GM19467 (cell line): ENCODE measurements around the gene BMP8A.
"Not testable (repeated sequence)": the region's sequence is repeated elsewhere in the genome, so short reads cannot be mapped to it uniquely, and the experiment has no call there.

ENCODE experiments used
- ATAC-seq: cut with Tn5 transposase; IDR thresholded peaks from one replicate; pipeline ENCODE4 v1.9.1; 2021; ENCODE audit warnings: mild to moderate bottlenecking, moderate library complexity; ENCODE audit not compliant: unreplicated experiment

The BMP8A gene

DNA sequence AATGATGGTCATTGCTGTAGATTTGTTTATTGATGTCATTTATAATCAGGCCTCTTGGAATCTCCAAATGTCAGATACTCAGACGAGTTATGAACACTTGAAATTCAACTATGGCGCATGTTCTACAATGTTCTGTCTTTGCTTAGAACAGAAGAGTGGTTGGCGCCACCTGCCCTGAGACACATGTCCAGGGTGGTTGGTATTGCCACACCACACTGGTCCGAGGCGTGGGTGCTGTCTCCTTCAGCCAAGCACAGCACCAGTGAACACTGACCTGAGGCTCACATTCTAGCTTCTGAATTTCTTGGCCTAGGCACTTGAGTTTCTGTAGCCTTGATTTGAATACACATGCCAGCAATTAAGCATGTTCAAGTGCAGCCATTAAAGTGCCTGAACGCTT, 10.1 kb upstream of the BMP8A start:
- no peak for ATAC-seq

DNA sequence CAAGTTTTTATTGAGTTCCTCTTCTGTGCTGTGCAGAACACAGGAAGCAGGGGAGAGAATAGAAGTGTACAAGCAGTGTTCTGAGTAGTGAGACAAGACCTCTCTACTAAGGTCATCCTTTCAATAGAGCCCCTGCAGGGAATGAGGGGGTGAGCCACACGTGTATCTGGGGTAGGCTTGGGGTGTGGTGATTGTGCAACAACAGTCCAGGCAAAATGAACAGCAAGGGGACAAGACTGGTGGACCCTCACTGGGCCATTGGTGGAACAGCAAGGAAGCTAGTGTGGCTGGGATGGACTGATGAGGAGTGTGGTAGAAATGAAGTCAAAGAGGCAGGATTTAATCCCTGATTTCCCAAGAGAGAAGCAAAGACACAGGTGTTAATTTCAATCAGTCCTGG, 8.2 kb upstream of the BMP8A start:
- ATAC-seq = no peak

DNA sequence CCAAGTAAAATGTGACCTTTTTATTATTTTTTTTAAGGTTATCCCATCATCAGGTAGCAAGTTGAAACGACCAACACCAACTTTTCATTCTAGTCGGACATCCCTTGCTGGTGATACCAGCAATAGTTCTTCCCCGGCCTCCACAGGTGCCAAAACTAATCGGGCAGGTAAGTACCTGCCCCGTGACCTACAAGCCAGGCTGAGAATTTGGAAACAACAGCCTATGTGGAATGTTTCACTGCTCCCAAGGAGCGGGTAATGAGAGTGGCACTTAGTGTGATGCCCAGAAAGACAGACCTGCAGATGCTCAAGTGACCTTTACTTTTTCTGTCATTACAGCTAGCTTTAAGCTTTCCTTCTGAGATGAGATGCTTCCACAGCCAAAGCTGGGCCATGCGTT, 6.9 kb upstream of the BMP8A start:
- no peak for ATAC-seq

DNA sequence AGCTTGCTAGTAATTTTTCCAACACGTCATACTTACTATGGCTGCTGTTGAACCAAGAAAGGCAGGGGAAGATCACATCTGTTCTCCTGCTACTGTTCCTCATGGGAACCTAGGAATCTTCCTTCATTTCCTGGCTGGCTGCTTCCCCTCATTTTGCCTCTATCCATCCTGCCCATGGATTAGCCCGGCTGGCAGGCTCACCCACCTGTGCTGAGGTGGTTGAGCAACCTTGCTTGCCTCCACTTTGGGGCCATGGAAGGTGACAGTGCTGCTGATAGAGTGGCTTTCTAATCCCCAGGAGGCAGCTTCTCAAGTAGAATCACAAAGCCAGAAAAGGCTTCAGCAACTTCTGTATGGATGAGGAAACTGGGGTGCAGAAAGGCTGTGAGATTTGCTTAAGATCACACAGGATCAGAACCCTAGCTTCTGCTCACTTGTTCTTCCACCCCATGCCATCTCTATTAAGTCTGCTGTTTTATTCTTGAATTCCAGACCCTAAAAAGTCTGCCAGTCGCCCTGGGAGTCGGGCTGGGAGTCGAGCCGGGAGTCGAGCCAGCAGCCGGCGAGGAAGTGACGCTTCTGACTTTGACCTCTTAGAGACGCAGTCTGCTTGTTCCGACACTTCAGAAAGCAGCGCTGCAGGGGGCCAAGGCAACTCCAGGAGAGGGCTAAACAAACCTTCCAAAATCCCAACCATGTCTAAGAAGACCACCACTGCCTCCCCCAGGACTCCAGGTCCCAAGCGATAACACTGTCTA, 6.2 kb upstream of the BMP8A start:
- ATAC-seq = no peak

DNA sequence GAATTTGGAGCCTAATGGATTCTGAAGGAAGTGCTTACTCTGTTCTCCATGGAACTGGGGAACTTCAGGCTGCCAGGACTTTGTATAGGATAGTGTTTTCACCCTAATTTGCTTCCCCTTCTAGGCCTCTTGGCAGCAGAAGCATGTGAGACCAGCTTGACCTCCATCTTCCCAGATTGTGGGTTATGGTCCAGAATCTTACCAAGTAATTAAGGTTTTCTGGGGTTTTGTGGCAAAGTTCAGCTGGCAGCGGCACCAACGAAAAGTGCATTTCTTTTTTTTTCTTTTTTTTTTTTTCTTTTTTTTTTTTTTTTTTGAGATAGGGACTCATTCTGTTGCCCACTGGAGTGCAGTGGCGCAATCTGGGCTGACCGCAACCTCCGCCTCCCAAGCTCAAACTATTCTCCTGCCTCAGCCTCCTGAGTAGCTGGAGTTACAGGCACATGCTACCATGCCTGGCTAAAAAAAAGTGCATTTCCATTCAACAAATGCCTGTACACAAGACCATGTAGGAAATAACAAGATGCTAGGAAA, 3.4 kb upstream of the BMP8A start:
- no peak for ATAC-seq

DNA sequence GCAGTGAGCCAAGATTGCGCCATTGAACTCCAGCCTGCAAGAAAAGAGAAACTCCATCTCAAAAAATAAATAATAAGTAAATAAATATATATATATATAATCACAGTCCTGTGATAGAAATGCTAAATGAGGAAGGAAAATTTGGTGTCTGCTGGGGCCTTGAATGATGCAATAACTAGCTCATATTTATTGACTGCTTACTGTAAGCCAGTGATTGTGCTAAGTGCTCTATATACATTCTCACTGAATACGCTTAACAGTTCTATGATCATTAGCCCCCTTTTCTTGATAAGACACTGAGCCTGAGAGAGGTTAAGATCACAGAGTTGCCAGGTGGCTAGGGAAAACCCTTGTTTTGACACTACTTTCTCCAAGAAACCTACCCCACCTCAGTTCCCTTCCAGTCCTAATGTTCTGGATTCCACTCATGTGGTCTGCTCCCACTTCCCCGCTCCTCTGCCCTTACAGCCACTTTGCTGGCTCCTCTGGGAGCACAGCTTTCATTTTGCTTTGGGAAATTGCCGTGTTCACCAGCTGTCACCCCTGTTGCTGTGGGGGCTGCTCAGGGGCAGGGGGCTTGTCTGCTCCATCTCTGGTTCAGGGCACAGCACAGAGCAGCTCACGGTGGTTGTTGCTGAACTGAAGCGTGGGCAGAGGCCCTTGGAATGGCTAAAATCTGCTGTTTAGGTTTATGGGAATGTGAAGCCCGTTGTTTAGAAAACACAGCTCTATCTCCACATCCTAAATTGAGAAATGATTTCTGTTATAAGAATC, 2.5 kb upstream of the BMP8A start:
- ATAC-seq = no peak

DNA sequence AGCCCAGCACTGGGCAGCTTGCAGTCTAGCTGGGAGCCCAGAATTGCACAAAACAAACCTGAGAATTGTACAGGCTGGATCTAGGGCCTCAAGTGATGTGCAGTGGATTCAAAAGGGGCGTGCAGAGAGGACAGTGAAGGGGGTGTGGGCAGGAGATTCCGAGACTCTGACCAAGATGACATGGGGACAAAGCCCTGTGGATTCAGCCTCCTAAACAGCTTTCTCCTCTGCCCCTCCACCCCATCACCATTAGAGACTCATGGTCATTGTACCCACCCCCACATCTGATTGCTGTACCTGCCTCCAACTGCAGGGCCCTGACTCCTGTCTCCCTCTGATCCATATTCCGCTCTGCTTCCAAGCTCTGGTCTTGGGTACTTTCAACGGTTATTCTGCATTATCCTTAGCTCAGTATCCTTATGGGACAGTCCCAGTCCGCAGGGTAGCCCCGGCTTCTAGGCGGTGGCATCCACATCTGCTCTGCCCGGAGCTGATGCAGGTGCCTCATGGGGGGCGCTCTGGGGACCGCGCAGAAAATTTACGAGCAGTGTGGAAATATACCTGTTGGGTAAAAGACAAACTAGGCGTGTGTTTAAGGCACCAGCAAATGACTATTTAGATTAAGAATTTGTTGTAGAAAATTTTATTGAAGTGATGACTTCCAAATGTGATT, 1.7 kb upstream of the BMP8A start:
- no peak for ATAC-seq

DNA sequence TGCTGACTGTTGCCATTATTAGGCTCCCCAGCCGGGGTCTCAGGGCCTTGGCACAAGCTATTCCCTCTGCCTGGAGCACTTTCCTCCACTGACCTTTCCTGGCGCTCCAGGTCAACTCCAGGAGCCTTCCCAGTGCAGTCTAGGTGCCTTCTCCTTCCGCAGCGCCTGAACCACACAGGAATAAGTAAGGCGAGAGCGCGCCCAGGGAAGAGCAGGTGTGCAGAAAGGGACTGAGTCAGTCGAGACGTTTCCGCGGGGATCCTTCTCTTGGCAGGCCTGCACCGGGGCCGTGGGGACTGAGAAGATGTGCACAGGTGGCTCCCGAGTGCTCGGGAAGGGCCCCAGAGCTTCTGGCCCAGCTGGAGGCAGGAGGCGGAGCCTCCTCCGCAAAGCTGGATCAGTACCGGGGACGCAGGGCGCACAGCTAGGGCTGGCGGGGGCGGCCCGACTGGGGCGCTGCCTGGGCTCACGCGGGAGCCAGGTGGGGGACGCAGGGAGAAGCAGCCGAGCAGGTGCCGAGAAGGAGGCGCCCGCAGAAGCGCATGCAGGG, 765 bp upstream of the BMP8A start:
- ATAC-seq = no peak

DNA sequence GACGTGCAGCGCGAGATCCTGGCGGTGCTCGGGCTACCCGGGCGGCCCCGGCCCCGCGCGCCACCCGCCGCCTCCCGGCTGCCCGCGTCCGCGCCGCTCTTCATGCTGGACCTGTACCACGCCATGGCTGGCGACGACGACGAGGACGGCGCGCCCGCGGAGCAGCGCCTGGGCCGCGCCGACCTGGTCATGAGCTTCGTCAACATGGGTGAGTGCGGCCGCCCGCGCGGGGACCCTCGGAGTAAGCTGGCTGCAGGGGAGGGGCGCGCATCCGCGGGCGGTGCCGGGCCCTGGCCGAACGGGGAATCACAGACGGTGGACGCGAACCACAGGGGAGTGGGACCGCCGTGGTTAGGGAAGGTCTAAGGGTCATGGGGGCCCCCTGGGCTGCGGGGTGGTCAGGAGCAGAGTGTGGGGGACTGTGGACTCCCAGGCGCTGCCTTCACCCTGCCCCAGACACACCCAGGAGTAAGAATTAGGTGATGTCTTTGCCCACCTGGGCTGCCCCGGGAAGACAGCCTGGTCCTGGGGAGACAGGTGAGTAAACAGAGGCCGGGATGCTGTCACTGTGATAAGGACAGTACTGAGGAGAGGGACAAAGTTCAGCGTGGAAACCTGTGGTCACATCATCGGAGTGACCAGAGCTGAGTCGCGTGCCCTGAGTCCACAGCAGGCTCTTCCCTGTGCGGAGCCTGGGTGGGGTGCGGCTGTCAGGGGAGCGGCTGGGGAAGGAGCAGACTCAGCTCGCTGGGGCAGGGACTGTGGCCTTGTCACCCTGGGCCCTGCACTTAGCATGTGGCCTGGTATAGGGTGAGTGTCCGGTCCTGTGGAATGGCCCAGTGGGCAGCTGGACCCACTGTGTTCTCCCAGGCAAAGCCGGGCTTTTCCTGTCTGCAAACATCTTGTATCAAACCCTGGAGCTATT, 944 bp downstream of the BMP8A start:
- ATAC-seq = not testable (repeated sequence)

DNA sequence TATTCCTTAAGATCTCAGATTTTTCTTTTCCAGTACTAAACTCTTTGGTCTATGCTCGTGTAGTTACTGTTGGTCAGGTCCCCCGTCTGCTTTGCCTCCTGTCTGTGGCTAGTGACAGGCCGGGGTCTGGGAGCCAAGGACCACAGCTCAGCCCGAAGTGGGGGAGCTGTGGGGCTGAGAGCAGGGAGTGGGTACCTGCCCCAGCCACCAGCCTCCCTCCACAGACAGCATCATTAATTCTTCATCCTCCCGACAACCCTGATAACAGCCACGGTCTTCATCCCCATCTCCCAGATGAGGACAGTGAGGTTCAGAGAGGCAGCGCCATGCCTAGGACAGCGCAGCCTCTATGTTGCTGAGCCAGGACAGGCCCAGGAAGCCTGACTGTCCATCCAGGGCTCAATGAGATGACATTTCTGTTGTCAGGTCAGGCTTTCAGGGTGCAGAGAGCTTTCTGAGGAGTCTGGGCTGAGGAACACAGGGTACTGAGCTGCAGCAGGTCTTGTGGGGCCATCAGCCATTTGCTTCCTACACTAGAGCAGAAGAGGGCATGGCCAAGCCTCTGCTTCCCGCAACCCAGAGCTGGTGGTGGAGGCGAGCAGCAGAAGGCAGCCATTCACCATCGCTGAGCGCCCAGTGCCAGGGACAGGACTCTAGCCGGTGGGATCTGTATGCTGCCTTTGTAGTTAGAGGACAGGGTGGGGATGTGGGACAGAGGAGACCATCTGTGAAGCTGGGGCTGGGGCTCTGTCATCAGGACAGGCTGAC, 1.8 kb downstream of the BMP8A start:
- not testable (repeated sequence) for ATAC-seq

DNA sequence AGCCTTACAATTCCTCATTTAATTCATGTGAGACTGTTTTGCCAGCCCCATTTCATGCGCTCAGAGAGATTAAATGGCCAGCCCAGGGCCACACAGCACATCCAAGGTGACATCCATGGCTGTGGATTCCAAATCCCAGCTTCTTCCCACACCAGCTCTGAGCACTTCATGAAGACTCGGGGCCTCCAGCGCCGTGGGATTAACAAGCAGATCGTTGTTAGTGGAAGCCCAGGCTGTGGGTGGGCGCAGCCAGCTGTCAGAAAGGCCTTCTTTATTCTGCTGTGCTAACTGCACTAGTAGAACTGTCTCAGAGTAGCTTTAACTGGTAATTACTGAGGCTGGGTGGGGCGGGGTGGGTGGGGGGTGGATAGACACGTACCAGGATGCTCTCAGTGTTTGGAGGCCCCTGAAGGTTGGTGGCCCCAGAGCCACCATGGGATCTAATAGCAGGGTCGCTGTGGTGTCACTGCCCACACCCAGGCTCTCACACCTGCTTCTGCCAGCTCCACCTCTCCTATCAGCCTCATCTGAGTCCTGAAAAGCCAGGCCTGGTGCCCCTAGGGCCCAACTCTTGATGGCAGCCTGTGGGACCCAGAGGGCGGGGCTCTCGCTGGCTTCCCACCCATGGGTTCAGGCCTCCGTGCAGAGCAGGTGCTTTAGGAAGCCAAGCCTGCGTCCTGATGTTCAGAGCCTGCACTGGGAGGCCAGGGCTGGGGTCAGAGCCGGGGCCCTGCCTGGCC, 3.4 kb downstream of the BMP8A start:
- no peak for ATAC-seq

DNA sequence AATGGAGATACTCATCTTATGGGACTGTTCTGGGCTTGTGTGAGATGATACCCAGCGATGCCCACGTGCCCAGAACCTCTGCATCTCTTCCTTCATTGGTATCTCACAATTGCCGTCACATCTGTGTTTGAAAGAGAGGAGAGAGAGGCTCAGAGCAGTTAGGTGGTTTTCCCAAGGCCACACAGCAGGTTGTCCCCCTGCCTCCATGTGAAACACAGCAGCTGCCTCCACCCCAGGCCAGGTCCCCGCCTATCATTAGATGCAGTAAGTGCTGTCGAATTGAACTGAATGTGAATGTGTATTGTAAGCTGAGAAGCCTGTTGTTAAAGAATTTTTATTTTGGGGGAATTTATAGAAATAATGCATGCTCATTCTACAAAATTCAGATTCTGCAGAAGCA, 5.1 kb downstream of the BMP8A start:
- ATAC-seq = not testable (repeated sequence)

DNA sequence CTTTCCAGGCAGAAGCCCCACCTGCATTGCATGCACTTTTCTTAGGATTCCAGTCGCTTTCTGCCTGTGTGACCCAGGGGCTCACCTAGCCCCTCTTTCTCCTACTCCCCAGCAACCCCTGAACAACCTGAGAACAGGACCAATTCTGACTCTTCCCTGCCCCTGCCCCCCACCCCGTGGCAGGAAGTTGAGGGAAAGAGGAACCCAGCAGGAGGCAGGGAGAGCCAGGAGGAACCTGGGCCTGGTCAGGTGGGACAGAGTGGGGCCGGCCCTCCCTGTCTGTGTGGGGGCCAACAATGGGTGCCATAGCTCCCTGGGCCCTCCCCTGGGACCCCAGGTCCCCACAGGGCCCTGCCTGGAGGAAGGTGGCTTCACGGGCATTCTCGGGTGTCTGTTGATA, 6.1 kb downstream of the BMP8A start:
- ATAC-seq = no peak

DNA sequence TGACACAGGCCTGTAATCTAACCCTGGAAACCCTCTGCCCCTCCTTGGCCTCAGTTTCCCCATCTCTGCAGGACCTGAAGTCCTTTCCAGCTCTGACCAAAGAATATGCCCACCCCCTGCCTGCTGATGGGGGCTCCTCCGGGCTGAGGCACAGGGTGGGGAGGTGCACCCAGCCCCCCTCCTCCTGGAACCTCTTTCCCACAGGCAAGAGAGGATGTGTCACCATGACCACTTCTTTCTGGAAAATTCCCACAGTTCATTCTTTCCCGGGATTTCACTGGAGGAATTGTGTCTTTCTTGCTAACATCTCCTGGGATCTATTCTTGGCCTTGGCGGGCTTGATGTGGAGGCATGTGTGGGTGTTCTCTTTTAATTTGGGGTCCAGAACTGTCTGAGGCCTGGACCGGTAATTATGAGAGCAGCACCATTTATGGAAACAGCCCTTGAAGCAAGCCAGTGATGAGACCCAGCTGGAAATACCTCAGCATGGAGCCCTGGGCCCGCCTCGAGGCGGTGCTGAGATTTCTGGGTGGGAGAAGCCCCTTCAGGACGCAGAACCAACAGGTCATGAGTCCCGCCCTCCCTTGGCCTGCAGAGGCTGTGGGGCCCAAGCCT, 6.8 kb downstream of the BMP8A start:
- ATAC-seq = not testable (repeated sequence)

DNA sequence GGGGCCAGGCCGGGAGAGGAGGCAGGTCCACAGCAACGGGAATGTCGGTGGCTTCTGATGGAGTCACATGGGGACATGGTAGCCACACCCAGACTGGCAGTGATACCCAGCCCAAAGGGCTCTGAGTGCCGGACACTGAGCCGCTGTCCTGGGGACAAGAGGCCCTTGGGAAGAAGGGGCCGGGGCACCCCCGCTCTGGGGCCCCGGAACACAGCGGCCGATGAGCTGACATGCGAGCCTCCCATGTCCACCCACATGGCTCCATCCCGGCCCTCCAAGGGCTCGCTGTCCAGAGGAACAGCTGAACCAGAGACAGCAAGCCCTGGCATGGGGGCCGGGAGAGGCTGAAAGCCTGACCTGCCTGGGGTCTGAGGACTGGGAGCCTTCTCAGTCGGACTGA, 7.4 kb downstream of the BMP8A start:
- ATAC-seq = not testable (repeated sequence)

DNA sequence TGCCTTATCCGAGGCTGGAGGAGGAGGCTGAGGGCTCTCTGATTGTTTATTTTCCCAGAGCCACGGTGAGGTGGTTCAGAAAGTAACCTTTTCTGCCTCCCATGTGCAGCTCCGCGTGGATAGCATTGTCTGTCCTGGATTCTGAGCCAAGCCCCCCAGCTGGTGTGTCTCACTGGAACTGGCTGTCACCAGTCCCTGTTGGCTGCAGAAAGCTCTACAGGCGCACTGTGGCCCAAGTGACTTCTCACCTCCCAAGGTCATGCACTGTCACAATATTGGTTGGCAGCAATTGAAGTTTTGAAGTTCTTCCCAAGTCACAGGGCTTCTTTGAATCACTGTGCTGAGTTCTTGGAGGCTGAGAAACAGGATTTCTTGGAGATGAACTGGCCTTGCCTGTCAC, 8.2 kb downstream of the BMP8A start:
- ATAC-seq = no peak

DNA sequence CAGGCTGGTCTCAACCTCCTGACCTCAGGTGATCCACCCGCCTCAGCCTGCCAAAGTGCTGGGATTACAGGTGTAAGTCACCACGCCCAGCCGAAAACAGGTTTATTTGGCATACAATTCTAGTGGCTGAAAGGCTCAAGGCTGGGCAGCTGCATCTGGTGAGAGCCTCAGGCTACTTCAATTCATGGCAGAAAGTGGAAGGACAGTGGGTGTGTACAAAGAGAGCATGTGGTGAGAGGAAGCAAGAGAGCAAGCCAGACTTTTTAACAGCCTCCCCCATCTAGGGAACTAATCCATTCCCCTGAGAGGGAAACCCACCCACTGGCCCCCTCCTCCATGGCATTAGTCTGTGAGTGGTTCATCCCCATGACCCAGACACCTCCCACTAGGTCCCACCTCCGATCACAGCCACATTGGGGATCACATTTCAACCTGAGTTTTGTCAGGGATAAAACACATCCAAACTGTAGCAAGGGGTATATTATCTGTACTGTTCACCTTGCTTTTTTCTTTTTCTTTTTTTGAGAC, 9.5 kb downstream of the BMP8A start:
- no peak for ATAC-seq

DNA sequence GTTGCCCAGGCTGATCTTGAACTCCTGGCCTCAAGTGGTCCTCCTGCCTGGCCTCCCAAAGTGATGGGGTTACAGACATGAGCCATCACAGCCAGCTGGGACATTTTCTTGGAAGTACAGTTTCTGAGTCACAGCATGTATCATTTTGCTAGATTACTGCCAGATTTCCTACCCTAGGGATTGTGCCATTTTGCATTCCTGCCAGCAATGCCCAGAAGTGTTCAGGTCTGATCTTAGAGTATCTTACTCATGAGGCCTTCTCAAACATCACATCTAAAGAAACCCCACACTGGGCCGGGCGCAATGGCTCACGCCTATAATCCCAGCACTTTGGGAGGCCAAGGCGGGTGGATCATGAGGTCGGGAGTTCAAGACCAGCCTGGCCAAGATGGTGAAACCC, 10.2 kb downstream of the BMP8A start:
- ATAC-seq = no peak
